ENCODE measurements around the gene KYAT1.

DNA sequence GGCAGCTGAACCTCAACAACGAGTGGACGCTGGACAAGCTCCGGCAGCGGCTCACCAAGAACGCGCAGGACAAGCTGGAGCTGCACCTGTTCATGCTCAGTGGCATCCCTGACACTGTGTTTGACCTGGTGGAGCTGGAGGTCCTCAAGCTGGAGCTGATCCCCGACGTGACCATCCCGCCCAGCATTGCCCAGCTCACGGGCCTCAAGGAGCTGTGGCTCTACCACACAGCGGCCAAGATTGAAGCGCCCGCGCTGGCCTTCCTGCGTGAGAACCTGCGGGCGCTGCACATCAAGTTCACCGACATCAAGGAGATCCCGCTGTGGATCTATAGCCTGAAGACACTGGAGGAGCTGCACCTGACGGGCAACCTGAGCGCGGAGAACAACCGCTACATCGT, 26.6 kb upstream of the KYAT1 start:
- TF ChIP-seq, protein P1, sequence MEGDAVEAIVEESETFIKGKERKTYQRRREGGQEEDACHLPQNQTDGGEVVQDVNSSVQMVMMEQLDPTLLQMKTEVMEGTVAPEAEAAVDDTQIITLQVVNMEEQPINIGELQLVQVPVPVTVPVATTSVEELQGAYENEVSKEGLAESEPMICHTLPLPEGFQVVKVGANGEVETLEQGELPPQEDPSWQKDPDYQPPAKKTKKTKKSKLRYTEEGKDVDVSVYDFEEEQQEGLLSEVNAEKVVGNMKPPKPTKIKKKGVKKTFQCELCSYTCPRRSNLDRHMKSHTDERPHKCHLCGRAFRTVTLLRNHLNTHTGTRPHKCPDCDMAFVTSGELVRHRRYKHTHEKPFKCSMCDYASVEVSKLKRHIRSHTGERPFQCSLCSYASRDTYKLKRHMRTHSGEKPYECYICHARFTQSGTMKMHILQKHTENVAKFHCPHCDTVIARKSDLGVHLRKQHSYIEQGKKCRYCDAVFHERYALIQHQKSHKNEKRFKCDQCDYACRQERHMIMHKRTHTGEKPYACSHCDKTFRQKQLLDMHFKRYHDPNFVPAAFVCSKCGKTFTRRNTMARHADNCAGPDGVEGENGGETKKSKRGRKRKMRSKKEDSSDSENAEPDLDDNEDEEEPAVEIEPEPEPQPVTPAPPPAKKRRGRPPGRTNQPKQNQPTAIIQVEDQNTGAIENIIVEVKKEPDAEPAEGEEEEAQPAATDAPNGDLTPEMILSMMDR (IDR thresholded peaks at IDR 0.05; ENCODE audit: borderline replicate concordance, extremely low read depth, low read length, poor library complexity, severe bottlenecking), result no peak
- TF ChIP-seq EZH2 (IDR thresholded peaks at IDR 0.05; ENCODE audit: borderline replicate concordance, low read depth, low read length, severe bottlenecking), result no peak

Measured in DND-41 (cell line).